ENCODE results near the gene RAB8B. TPM values are rescaled to one million over a fixed set of nuclear protein-coding genes. Genes with fewer than 3 reads are reported as not detected.

Gene RAB8B
- total RNA-seq, 1 experiment from 2014 or later = 17.6 TPM

- TF ChIP-seq TCF7L2 (IDR thresholded peaks at IDR 0.05; ENCODE audit: low read depth, low read length) (no peak), SIN3A (IDR thresholded peaks at IDR 0.05; ENCODE audit: borderline replicate concordance, insufficient read depth, low read depth, low read length) (no peak), CTCF (IDR thresholded peaks at IDR 0.05) (no peak), REST (IDR thresholded peaks at IDR 0.05; ENCODE audit: insufficient read depth in 1 of 2, low read depth in 2 of 2, low read length in 1 of 2) (no peak), POLR2AphosphoS5 (IDR thresholded peaks at IDR 0.05; ENCODE audit: low read depth, low read length) (no peak)
- DNase-seq (ENCODE audit: low read depth, low spot score) (no peak), ATAC-seq (no peak)
- Histone ChIP-seq H3K9me3 (ENCODE audit: control insufficient read depth, insufficient read depth, low read depth, low read length) (no peaks in the 10 kb centered on the region), H3K4me3 (ENCODE audit: low read depth in 2 of 2, low read length in 2 of 2) (no peak overlapping the region), H3K4me1 (ENCODE audit: control insufficient read depth, insufficient read depth, low read length) (no peaks in the 10 kb centered on the region; the same call in 1 of the 2 replicates), H3K36me3 (ENCODE audit: control insufficient read depth, insufficient read depth, low read length) (no peaks in the 10 kb centered on the region), H3K27me3 (ENCODE audit: control insufficient read depth, insufficient read depth, low read length) (no peaks in the 10 kb centered on the region), H3K27ac (ENCODE audit: low read length) (no peak overlapping the region)
- CTCF ChIA-PET = no interaction called here
- POLR2A ChIA-PET = interaction anchor here (0.6 kb wide), 1 partner anchor 12 kb away, joined by 4 read pairs; no protein-coding TSS in a partner anchor
- intact Hi-C loops (cut with micrococcal nuclease; ENCODE audit: unreplicated experiment) = no loop called here
- in situ Hi-C loops (cut with HindIII; ENCODE audit: low pct_unique_long_range_greater_than_20kb, low sequenced_read_pairs) = no loop called here
- no TSS peak for BruUV-seq (replicated peaks)
Measured at GRCh38 chr15:63231706-63232105, 42.3 kb downstream of the RAB8B start.

GRCh38 chr15:63232405-63232804, 43.0 kb downstream of the RAB8B start:
- Histone ChIP-seq H3K9me3 (ENCODE audit: control insufficient read depth, insufficient read depth, low read depth, low read length) (no peaks in the 10 kb centered on the region), H3K27me3 (ENCODE audit: control insufficient read depth, insufficient read depth, low read length) (no peaks in the 10 kb centered on the region), H3K27ac (ENCODE audit: low read length) (no peak overlapping the region), H3K4me3 (ENCODE audit: low read depth in 2 of 2, low read length in 2 of 2) (no peak overlapping the region), H3K36me3 (ENCODE audit: control insufficient read depth, insufficient read depth, low read length) (no peaks in the 10 kb centered on the region), H3K4me1 (ENCODE audit: control insufficient read depth, insufficient read depth, low read length) (no peaks in the 10 kb centered on the region; the same call in 1 of the 2 replicates)
- TF ChIP-seq SIN3A (IDR thresholded peaks at IDR 0.05; ENCODE audit: borderline replicate concordance, insufficient read depth, low read depth, low read length) (no peak), TCF7L2 (IDR thresholded peaks at IDR 0.05; ENCODE audit: low read depth, low read length) (no peak), POLR2AphosphoS5 (IDR thresholded peaks at IDR 0.05; ENCODE audit: low read depth, low read length) (no peak), REST (IDR thresholded peaks at IDR 0.05; ENCODE audit: insufficient read depth in 1 of 2, low read depth in 2 of 2, low read length in 1 of 2) (no peak), CTCF (IDR thresholded peaks at IDR 0.05) (no peak)
- POLR2A ChIA-PET = interaction anchor here (0.6 kb wide), 2 partner anchors 9 to 11 kb away, joined by 4 read pairs; no protein-coding TSS in a partner anchor
- intact Hi-C loops (cut with micrococcal nuclease; ENCODE audit: unreplicated experiment) (no loop called here), in situ Hi-C loops (cut with HindIII; ENCODE audit: low pct_unique_long_range_greater_than_20kb, low sequenced_read_pairs) (no loop called here)
- no peak for ATAC-seq
- no peak for DNase-seq (ENCODE audit: low read depth, low spot score)
- CTCF ChIA-PET = interaction anchor here (0.7 kb wide), 1 partner anchor 66 kb away, joined by 4 read pairs; no protein-coding TSS in a partner anchor
- BruUV-seq (replicated peaks) = no TSS peak
